ENCODE results near the gene GLE1.

- no peak for TF ChIP-seq GATA3 (IDR thresholded peaks at IDR 0.05; ENCODE audit: low read depth, low read length)
- TF ChIP-seq GATA2 (IDR thresholded peaks at IDR 0.05; ENCODE audit: low read depth, low read length) = no peak
These were observed 24.1 kb downstream of the GLE1 start for GRCh38 chr9:128528445-128529160.
